OCI-LY3 (cell line): ENCODE measurements around the gene ZNF618.

Experiments used
- H2AFZ ChIP-seq: fragments of 200-600, 300-600 bp; shearing (Covaris generic); 2 replicates; pipeline ENCODE4 v1.6.0; 2014; ENCODE audit warnings: antibody characterized with exemption, low read depth, low read length
- H3K27ac ChIP-seq: fragments of 200-600, 300-600 bp; sonication (generic); 2 replicates; pipeline ENCODE4 v1.5.1; 2014; ENCODE audit warnings: mild to moderate bottlenecking, low read length, moderate library complexity, mixed read lengths
- H3K27me3 ChIP-seq: fragments of 200-600, 300-600 bp; sonication (generic); 2 replicates; pipeline ENCODE4 v1.6.1; 2014; ENCODE audit warnings: low read depth, low read length, mixed read lengths
- H3K36me3 ChIP-seq: fragments of 200-600, 300-600 bp; sonication (generic); replicated peaks from 2 replicates; pipeline ENCODE3; 2014; ENCODE audit warnings: low read depth, low read length, mixed read lengths
- H3K4me1 ChIP-seq: fragments of 300-600, 200-600 bp; sonication (generic); 2 replicates; pipeline ENCODE4 v1.6.1; 2014; ENCODE audit warnings: low read length, mixed read lengths
- H3K4me2 ChIP-seq: fragments of 200-600, 300-600 bp; sonication (generic); 2 replicates; pipeline ENCODE4 v1.6.1; 2014; ENCODE audit warnings: low read length, mixed read lengths
- H3K4me3 ChIP-seq: fragments of 300-600, 200-600 bp; sonication (generic); 2 replicates; pipeline ENCODE4 v1.5.1; 2014; ENCODE audit warnings: antibody characterized with exemption, mild to moderate bottlenecking, low read length, moderate library complexity
- H3K79me2 ChIP-seq: fragments of 300-600, 200-600 bp; shearing (Covaris generic); 2 replicates; pipeline ENCODE4 v1.6.1; 2014; ENCODE audit warnings: mild to moderate bottlenecking, low read length, mixed read lengths
- H3K9ac ChIP-seq: fragments of 300-600, 200-600 bp; shearing (Covaris generic); 2 replicates; pipeline ENCODE4 v1.6.0; 2014; ENCODE audit warnings: mild to moderate bottlenecking, low read length, moderate library complexity
- H3K9me3 ChIP-seq: fragments of 200-600, 300-600 bp; shearing (Covaris generic); 2 replicates; pipeline ENCODE4 v1.6.1; 2014; ENCODE audit warnings: low read length, mixed read lengths; ENCODE audit not compliant: insufficient read depth
- H4K20me1 ChIP-seq: fragments of 200-600, 300-600 bp; sonication (generic); 2 replicates; pipeline ENCODE4 v1.6.1; 2016; ENCODE audit warnings: low read length, mixed read lengths; ENCODE audit not compliant: insufficient read depth
- EZH2phosphoT487 ChIP-seq: fragments of 200-600 bp; shearing (Covaris generic); IDR thresholded peaks from 2 replicates; pipeline ENCODE4 v1.6.1; 2018; ENCODE audit warnings: antibody characterized with exemption, mixed run types, low read depth
- TF ChIP-seq, protein P1 (sequence below): fragments of 200-600, 300-600 bp; sonication (generic); IDR thresholded peaks from 2 replicates; pipeline ENCODE4 v1.5.1; 2014; ENCODE audit warnings: antibody characterized with exemption, low read length, low read depth

The ZNF618 gene

DNA sequence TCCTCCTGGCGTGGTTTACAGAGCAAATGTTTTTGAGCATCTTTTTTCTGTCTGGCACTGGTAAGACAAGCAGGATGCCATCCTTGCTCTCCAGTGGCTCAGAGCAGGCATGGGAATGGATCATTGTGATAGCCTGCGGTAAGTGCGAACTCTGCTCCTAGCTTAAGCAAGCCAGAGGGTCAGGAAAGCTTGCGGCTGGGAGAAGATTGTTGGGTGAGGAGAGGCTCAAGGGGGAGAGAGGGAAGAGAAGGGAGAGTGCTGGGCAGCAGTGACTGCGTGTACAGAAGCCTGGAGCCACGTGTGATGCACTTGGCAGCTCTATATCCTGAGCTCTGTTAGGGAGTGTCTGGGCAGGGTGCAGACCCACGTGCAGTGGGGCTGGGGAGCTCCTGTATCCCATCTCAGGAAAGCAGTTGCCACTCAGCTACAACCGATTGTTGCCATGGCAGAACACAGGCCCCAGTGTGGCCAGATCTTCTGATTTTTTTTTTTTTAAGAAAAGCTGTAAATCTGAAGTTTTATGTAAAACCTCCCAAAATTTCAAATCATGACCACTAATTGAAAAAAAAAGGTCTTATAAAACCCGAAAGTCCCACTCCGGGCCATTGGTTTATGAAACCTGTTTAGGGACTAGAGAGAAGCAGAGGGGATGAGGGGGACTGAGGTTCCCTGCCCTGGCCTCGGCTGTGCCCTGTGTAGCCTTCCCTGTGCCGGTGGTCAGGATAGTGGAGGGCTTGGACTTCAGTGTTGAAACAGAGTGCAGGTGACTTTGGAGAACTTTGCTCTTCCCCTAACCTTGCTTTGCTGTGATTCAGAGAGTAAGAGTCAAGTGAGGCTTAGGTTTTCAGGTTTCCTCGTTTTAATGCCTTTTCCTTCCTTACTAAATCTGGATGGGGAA lies 67.3 kb downstream of the ZNF618 start:
- H3K4me1 ChIP-seq: no peaks in the 10 kb centered on the region
- no peaks in the 10 kb centered on the region for H3K9me3 ChIP-seq

DNA sequence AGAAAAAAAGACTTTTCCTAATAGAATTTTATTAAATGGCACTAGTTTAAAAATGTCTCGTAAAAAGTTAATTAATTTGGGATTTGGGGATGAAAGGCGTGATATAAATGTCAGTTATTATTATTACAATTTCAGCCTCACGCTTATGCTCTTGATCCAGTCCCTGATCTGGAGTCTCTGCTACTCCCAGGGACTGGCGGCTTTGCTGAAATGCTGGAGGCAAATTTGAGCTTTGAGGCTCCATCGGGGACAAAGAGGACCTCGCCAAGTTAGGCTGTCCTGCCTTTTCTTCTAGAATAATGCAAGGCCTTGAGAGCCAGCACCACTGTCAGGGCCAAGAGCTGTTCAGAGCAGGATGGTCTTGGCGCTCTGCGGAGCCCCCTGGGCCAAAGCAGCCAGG lies 69.7 kb downstream of the ZNF618 start:
- Histone ChIP-seq H3K4me3 (no peak overlapping the region), H3K4me1 (no peaks in the 10 kb centered on the region), H3K27ac (no peak overlapping the region), H3K27me3 (no peaks in the 10 kb centered on the region), H3K79me2 (no peaks in the 10 kb centered on the region), H2AFZ (no peak overlapping the region), H4K20me1 (no peaks in the 10 kb centered on the region), H3K36me3 (no peaks in the 10 kb centered on the region), H3K9me3 (no peaks in the 10 kb centered on the region), H3K4me2 (no peak overlapping the region), H3K9ac (no peak overlapping the region)
- TF ChIP-seq, protein P1, sequence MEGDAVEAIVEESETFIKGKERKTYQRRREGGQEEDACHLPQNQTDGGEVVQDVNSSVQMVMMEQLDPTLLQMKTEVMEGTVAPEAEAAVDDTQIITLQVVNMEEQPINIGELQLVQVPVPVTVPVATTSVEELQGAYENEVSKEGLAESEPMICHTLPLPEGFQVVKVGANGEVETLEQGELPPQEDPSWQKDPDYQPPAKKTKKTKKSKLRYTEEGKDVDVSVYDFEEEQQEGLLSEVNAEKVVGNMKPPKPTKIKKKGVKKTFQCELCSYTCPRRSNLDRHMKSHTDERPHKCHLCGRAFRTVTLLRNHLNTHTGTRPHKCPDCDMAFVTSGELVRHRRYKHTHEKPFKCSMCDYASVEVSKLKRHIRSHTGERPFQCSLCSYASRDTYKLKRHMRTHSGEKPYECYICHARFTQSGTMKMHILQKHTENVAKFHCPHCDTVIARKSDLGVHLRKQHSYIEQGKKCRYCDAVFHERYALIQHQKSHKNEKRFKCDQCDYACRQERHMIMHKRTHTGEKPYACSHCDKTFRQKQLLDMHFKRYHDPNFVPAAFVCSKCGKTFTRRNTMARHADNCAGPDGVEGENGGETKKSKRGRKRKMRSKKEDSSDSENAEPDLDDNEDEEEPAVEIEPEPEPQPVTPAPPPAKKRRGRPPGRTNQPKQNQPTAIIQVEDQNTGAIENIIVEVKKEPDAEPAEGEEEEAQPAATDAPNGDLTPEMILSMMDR: no peak
- no peak for TF ChIP-seq EZH2phosphoT487

More for the DNA sequence above, 67.3 kb downstream of the ZNF618 start:
- H2AFZ ChIP-seq: no peak overlapping the region
- no peak overlapping the region for H3K4me3 ChIP-seq
- H3K4me2 ChIP-seq: no peak overlapping the region
- H3K9ac ChIP-seq: no peak overlapping the region
- H3K79me2 ChIP-seq: no peaks in the 10 kb centered on the region
- no peak overlapping the region for H3K27ac ChIP-seq
- TF ChIP-seq, protein P1: no peak
- no peak for TF ChIP-seq EZH2phosphoT487
- no peaks in the 10 kb centered on the region for H3K27me3 ChIP-seq
- H4K20me1 ChIP-seq: no peaks in the 10 kb centered on the region
- no peaks in the 10 kb centered on the region for H3K36me3 ChIP-seq

DNA sequence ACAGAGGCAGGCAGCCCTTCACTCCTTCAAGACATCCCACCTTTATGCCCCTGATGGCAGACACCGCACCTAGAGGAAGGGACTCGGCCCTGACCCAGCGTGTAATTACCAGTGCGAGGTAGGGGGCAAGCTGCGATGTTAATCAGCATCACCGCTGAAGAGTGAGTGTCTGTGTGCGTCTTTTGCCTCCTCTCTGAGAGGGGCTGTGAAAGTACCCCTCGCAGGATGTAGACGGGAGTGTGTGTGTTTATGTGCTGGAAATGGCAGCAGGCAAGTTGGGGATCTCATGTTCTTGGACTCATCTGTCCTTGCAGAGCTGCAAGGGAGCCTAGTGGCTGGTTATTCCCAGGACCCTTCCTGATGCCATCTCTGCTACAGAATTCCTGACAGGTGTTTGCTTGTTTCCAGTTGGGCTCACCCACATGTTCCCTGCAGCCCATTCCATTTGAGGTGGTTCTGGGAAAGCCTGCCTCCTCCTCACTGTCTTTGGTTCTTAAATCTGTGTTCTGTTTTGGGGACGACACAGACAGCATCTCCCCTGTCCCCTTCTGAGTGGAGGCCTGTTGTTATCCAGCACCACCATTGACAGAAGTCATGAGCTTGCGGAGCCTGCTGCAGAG lies 70.5 kb downstream of the ZNF618 start:
- Histone ChIP-seq H2AFZ (no peak overlapping the region), H3K36me3 (no peaks in the 10 kb centered on the region), H3K79me2 (no peaks in the 10 kb centered on the region), H3K4me3 (no peak overlapping the region), H3K9me3 (no peaks in the 10 kb centered on the region), H3K27ac (no peak overlapping the region), H4K20me1 (no peaks in the 10 kb centered on the region), H3K27me3 (no peaks in the 10 kb centered on the region), H3K4me1 (no peaks in the 10 kb centered on the region), H3K4me2 (no peak overlapping the region), H3K9ac (no peak overlapping the region)
- no peak for TF ChIP-seq EZH2phosphoT487
- TF ChIP-seq, protein P1: no peak

DNA sequence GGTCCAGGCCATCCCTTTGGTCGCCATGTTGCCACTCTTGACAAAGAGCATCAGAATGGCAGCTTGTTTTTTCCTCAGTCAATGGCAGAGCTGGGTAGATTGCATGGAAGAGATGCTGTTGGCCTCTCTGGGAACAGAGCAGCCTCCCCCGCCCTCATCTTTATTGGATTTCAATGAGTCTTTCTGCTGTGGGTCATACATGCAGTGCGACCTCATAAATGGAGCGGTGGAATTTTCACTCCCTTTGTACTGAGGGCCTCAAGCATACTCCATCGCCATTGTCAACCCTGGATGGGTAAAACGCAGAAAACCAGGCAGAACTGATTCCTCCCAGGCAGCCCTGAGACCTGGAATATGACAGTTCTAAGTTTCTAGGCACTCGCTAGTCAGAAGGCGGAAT lies 71.8 kb downstream of the ZNF618 start:
- TF ChIP-seq, protein P1: no peak
- no peak for TF ChIP-seq EZH2phosphoT487
- H3K27ac ChIP-seq: no peak overlapping the region
- no peak overlapping the region for H2AFZ ChIP-seq
- H3K4me2 ChIP-seq: no peak overlapping the region
- H3K9ac ChIP-seq: no peak overlapping the region
- no peaks in the 10 kb centered on the region for H3K36me3 ChIP-seq
- no peaks in the 10 kb centered on the region for H3K4me1 ChIP-seq
- H3K79me2 ChIP-seq: no peaks in the 10 kb centered on the region
- no peak overlapping the region for H3K4me3 ChIP-seq
- H4K20me1 ChIP-seq: no peaks in the 10 kb centered on the region
- H3K9me3 ChIP-seq: no peaks in the 10 kb centered on the region
- H3K27me3 ChIP-seq: no peaks in the 10 kb centered on the region
